Astrocyte (in vitro differentiated cells and primary cell): ENCODE measurements around the gene PLEKHM3.

ENCODE experiments used
- CTCF ChIP-seq: IDR thresholded peaks from 2 replicates; pipeline ENCODE4 v1.5.1; 2011; ENCODE audit warnings: low read depth, mild to moderate bottlenecking, inconsistent platforms, low read length, moderate library complexity; ENCODE audit not compliant: insufficient read depth
- EZH2 ChIP-seq: IDR thresholded peaks from 2 replicates; pipeline ENCODE4 v1.6.1; 2012; ENCODE audit warnings: mild to moderate bottlenecking, low read length, inconsistent platforms; ENCODE audit not compliant: insufficient read depth

GRCh38 chr2:207896525-207897285 lies 128.6 kb downstream of the PLEKHM3 start:
- peak; percentile 18 for TF ChIP-seq CTCF
- TF ChIP-seq EZH2 = no peak
